GM18907 (cell line): ENCODE measurements around the gene TINAG.

Experiments
- ATAC-seq: cut with Tn5 transposase; IDR thresholded peaks from one replicate; pipeline ENCODE4 v1.9.1; 2021; ENCODE audit warnings: mild to moderate bottlenecking, moderate library complexity; ENCODE audit not compliant: unreplicated experiment

The TINAG gene

GRCh38 chr6:54308289-54308985 is at the start of gene TINAG:
TSS of gene TINAG (plus strand) at chr6:54308441. CDS start at chr6:54308551, 110 bp downstream.
- peak; percentile 48 for ATAC-seq

DNA sequence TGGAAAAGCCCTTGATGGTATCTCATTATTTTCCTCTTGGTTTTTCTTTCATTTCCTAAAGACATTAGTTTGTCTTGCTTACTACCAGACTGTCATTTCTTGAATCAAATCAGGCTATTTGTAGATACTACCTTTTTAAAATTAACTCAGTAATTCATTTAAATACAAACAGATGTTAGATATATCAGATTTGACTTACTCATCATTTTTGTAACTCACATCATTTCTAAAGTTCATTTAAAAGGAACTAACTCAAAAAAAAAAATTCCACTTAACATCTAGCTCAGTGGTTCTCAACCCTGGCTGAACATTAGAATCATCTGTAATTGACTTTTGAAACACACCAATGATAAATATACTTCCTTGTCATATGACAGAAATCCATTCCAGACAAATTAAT is 48.2 kb upstream of the TINAG start:
- ATAC-seq: no peak

DNA sequence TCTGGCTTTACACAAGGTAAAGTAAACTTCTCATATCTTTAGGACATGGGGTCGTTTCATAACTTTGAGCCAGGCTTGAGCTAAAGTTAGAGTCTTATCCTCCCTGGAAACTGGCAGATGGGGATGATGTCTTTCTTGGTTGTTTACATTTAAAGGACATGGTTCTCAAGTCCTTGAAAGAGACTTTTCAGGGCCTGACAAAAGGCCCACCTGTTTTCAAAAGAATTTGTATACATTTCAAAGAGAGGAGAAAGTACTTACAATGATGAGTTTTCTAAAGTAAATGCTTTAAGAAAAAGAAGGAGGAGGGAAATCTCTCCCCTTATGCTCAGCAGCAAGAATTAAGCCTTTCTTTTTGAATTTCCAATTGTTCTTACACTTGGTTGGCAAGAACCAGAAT is 45.7 kb upstream of the TINAG start:
- no peak for ATAC-seq

GRCh38 chr6:54262971-54263370 is 45.3 kb upstream of the TINAG start:
- no peak for ATAC-seq

DNA sequence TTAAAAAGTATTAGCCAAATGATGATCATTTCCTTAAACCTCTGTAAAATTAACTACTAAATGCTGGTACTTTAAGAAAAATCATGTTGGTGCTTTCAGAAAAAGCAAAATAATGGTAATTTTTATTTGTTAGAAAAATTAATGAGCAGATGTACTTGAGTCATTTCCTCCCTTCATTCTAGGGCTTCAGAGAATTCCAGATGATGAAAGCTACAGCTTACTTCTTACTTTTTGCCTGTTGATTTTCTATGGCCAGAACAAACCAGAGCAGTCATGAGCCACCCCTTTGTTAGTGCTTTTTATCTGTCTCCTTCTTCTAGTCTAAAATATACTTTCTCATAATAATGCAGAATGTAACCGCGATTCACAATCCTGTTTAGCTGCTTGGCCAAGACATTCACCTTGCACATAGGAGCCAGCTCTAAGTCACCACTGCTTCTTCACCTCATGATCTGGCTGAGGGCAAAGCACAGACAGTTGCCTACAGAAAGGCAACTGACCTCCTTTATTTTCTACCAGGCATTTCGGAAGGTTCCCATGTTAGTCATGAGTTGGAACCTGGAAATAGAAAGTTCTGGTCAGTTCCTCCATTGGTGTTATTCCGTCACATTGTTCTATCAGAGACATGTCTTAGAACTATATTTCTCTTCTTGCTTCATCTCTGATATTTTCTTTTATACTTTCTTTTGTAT is 43.5 kb upstream of the TINAG start:
- no peak for ATAC-seq

- ATAC-seq: no peak
Observed at GRCh38 chr6:54266400-54266923, 41.8 kb upstream of the TINAG start.

- ATAC-seq: peak; percentile 64
Observed at GRCh38 chr6:54267798-54268197, 40.4 kb upstream of the TINAG start.

DNA sequence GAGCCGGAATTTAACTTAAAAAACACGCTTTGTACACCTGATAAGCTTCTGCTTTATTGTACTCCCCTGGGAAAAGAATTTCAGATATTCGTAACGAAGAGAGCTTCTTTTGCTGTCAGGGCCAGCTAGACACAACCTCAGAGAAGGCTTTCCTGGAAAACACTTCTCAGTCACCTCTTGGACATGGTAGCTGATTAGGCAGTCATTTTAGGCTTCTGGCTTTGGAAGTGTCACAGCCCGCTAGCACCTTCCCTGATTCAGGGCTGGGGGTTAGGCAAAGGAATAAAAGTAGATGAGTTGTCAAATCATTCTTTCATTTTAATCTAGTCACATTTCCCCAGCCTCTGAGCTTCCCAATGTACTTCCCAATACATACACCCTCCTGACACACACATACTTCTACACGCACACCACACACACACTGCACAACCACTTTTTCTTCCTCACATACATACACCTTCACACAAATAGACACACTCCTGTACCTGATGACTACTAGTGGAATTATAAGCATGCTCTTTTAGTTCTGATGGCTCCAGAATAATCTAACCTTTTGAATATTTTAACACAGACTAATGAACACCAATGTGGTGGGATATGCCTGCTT is 34.9 kb upstream of the TINAG start:
- ATAC-seq: no peak

- no peak for ATAC-seq
Observed at GRCh38 chr6:54274383-54274782, 33.9 kb upstream of the TINAG start.

DNA sequence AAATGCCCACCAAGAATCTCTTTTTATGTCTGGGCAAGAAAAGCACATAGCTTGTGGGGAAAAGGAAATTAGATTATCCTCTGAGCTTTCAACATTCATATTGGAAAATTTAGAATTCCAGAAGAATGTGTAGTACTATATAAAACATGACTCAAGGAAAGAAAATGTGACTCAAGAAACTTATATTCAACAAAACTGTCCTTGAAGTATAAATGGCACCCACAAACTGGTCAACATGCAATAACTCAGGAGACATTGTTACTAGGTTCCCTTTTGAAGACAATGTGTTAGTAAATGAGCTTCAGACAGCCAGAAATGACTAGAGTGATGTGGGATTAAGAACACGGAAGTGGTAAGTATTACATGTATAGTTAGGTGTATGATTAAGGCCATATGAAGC is 26.1 kb upstream of the TINAG start:
- ATAC-seq: no peak

DNA sequence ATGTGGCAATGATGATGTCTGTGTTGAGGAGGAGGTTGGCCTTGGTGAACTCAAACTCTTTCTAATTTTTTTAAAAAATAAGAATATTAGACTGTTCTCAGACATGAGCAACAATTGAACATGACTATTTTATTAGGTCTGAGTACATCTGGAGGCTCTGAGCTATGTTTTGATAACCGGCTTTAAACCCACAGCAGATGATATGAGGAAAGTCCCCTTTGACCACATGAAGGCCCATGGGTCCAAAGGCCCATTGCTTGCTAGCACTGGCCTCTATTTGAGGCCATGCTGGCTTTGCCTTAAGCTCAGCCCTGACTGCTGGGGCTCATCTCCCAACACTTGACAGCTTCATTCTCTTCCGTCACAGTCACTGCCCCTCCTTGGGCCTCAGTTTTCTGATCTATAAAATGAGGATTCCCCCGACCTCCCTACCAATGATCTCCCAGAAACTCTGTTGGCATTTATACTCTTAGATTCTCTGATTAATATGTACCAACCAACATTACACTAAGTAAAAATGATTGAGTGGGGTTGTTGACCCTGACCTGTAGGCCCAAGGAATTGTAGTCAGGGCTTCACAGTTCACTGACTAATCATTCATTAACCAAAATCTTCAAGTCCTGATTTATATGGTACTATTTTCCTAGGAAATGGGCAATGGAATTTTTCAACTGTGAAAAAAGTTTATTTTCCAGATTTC is 23.9 kb upstream of the TINAG start:
- ATAC-seq: no peak

DNA sequence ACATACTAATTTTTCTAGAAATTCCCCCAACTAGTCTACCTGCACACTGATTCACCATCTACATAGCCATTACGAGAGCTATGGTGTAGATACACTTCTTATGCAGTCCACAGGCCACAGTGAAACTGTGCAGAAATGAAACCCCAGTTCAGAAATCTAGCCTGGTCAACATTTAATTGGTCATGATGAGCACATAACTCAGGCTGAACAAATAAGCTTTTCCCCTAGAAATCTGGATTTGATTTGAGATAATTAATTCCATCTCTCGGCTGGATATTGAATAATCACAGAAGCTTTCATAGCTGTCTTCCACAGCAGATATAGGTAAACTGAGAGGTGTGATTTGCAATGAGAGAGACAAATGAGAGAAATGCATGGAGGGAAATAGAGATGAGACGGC is 22.6 kb upstream of the TINAG start:
- ATAC-seq: no peak

DNA sequence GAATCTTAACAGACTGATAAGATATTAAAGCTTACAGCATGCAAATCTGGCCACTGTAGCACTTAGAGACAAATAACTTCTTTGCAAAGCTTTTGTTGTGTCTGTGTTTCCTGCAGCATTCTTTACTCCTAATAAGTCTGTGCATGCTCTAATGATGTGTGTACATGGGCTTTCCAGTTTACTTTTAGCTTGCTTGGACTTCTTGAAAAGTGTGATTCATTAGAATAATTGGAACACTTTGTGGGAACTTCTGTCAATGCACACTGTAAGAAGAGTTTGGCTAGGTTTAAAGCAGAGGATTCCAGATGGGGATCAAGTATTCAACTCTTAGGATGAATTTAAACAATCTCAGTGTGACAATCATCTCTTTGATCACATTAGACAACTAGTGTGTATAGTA is 22.1 kb upstream of the TINAG start:
- ATAC-seq: no peak

DNA sequence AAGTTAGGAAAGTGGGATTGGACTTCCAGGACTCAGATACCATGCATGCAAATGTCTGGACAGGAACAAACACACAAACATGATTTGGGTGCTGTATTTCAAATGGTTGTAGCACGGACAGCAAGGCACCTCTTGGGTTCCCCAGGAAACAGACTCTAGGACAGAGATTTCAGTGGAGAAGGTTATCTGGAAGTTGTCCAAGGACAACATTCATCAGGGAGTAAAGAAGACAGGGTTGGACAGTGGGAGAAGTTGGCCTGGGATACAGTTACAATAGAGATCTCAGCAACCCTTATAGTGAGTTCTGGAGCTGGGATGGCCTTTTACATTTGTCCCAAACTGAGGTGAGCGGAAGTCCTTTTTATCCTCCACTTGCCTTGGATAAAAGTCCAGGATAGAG is 19.8 kb upstream of the TINAG start:
- no peak for ATAC-seq

DNA sequence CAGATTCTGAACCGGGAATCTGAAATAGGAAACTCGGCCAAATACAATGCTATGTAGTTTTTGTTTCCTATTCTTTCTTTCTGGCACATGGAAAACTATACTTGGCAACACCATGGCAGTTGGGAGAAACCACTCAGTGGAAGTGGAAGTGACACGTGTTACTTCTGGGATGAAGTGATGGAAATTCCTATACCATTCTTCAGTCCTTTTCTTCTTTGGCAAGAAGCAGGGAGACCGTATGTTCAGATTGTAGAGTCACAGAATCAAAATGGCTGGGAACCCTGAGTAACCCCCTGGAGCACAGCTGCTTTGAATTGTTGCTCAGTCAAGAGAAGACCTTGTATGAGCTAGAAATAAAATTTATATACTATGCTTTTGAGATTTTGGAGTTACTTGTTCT is 18.8 kb upstream of the TINAG start:
- no peak for ATAC-seq

DNA sequence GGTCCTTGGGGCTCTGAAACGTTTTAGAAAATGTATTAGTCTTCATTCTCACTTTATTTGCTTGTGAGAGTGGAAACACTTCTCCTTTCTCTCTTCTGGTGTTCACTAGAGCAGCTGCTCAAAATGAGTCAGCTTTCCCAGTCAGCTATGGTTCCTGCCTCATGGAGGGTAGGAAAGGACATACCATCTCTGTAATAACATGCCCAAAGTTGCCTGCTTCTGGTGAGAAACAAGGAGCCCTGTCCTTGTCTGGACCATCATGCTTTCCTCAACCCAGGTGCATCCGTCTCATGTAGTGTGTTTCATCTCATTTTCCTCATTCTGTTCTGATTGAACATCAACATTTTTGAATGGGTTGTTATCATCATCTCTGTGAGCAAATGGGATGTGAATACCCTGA is 17.1 kb upstream of the TINAG start:
- peak; percentile 77 for ATAC-seq

DNA sequence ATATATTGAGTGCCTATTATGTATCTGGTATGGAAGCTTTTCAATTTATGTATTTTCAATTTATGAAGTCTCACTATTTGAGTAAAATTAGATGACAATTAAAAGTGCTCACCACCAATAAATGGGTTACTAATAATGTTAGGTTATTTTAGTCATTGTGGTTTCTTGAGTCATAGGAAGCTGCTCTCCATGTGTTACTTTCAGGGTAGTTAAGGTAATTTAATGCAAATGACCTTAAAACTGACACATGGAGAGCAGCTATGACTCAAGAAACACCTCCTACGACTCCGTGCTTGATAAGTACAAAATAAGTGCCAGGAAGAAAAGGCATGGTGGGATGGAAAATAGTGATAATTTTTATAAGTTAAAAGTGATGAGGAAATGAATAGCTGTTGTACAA is 16.5 kb upstream of the TINAG start:
- ATAC-seq: peak; percentile 95

DNA sequence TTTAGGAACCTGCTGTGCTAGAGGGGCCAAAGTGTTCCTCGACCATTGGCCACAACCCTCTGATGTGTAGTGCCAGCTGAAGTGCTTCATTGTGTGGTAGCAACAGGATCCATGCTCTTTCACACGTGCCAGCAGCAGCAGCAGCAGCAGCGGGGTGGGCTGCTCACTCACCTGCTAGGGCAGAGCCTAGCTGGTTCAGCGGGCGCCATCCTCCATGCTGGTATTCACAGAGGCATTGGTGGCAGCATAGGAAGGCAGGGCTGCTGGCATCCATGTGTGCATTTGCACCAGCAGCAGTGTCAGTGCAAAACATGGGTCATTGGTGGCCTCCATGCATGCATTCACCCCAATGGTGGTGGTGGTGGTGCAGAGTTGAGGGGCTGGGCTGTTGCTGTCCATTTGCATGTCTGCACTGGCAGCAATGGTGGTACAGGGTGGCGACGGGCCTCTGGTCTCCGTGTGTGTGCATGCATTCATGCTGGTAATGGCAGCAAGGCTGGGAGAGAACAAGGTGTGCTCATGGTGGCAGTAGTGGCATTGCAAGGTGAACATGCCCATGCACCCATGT is 13.2 kb upstream of the TINAG start:
- ATAC-seq: no peak

DNA sequence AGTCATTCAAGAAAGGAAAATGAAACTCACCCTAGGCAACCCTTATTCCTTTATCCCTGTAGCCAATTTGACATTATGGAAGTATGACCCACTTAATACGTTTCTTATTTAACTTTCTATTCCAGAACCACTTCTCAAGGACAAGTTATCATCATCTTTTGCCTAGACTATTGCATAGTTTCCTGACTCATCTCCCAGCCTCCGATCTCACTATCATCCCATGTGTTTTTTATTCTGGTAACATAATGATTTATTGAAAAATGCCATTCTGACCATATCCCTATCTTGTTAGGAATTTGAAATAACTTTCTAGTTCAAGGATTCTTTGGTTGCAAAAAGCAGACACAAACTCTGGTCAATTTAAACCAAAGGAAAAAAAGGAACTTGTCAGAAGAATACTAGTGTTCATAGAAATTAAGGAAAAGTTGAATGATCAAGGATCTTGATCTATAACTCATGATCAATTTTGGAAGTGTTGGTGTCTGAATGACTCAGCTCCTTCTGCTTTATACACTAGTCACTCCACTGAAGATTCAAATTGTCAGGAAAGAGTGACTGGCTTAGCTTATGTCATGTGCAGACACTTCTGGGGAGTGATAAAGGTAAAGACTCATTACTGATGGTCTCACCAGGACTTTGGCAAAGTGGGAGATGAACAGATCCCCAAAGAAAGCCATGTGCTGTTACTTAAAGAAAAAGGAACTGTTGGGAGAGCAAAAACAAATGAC is 8.5 kb upstream of the TINAG start:
- no peak for ATAC-seq

GRCh38 chr6:54301770-54302169 is 6.5 kb upstream of the TINAG start:
- ATAC-seq: no peak
